Kidney epithelial cell (primary cell): ENCODE measurements around the gene CLCA1. TPM values are rescaled to one million over a fixed set of nuclear protein-coding genes. Genes with fewer than 3 reads are reported as not detected.
"Not testable (repeated sequence)": the region's sequence is repeated elsewhere in the genome, so short reads cannot be mapped to it uniquely, and the experiment has no call there.

Experiments used
- DNase-seq: peaks from one replicate; pipeline ENCODE4 v3.0.0-alpha.2; 2010; ENCODE audit warnings: low read depth
- H3K27me3 ChIP-seq: 2 replicates; pipeline ENCODE4 v1.6.0; 2011; ENCODE audit warnings: low read length; ENCODE audit not compliant: control insufficient read depth, insufficient read depth
- H3K36me3 ChIP-seq: 2 replicates; pipeline ENCODE4 v1.5.1; 2011; ENCODE audit warnings: low read length; ENCODE audit not compliant: control insufficient read depth, insufficient read depth
- H3K4me3 ChIP-seq: 2 replicates; pipeline ENCODE4 v1.5.1; 2011; ENCODE audit warnings: low read depth, mild to moderate bottlenecking, control low read depth, low read length
- total RNA-seq: library from RNA; depleted of rRNA; stranded (reverse); fragments of >200 nt; gene quantifications from 2 replicates; pipeline ENCODE4 v1.2.3, GENCODE V29; 2015
- TF ChIP-seq, protein P1 (sequence below): IDR thresholded peaks from 2 replicates; pipeline ENCODE4 v1.5.1; 2011; ENCODE audit warnings: mild to moderate bottlenecking, moderate library complexity, low read length, control low read depth, inconsistent platforms; ENCODE audit not compliant: insufficient read depth, poor library complexity, severe bottlenecking

The CLCA1 gene
- total RNA-seq, 1 donor from 2014 or later: not detected

DNA sequence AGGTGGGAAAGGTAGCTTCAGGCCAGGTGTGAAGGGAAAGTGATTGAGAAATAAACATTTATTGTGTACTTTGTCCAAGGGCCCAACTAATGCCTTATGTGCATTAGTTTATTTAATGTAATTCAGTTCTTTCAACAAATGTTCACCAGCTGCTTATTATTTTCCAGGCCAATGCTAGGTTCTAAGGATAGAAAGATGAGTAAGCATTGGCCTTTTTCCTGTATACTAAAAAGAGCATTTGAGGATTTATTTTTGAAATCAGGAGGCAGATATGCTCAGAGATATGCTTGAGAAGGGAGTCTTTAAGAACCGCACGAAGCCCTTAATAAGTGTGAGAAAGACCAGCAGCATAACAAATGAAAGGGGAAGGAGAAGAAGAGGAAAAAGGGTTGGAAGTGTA, 32.0 kb downstream of the CLCA1 start:
- TF ChIP-seq, protein P1, sequence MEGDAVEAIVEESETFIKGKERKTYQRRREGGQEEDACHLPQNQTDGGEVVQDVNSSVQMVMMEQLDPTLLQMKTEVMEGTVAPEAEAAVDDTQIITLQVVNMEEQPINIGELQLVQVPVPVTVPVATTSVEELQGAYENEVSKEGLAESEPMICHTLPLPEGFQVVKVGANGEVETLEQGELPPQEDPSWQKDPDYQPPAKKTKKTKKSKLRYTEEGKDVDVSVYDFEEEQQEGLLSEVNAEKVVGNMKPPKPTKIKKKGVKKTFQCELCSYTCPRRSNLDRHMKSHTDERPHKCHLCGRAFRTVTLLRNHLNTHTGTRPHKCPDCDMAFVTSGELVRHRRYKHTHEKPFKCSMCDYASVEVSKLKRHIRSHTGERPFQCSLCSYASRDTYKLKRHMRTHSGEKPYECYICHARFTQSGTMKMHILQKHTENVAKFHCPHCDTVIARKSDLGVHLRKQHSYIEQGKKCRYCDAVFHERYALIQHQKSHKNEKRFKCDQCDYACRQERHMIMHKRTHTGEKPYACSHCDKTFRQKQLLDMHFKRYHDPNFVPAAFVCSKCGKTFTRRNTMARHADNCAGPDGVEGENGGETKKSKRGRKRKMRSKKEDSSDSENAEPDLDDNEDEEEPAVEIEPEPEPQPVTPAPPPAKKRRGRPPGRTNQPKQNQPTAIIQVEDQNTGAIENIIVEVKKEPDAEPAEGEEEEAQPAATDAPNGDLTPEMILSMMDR: no peak
- Histone ChIP-seq H3K36me3 (no peaks in the 10 kb centered on the region), H3K27me3 (no peaks in the 10 kb centered on the region), H3K4me3 (no peak overlapping the region)
- no peak for DNase-seq

DNA sequence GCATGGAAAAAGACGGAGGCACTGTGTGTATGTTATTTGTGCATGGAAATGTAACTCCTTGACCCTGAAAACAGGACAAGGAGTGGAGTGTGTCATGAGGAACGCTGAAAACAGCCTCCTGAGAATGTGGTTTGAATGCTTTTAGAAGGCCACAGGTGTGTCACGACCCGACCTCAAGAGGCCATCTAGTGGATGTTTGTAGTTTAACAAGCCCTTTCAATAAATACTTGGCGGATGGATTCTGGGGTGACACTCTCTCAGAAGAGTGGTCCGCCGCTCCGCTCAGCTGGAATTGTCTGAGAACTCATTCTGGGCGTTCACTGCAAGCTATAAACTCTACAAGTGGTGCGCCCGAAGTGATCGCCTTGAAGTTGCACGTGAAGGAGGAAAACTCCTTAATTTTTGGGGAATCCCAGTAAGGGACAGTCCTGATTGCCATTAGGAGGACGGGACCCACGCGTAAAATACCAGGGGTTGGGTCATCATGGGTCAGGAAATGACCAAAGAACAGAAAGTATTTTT, 33.5 kb downstream of the CLCA1 start:
- TF ChIP-seq, protein P1: peak; percentile 27

DNA sequence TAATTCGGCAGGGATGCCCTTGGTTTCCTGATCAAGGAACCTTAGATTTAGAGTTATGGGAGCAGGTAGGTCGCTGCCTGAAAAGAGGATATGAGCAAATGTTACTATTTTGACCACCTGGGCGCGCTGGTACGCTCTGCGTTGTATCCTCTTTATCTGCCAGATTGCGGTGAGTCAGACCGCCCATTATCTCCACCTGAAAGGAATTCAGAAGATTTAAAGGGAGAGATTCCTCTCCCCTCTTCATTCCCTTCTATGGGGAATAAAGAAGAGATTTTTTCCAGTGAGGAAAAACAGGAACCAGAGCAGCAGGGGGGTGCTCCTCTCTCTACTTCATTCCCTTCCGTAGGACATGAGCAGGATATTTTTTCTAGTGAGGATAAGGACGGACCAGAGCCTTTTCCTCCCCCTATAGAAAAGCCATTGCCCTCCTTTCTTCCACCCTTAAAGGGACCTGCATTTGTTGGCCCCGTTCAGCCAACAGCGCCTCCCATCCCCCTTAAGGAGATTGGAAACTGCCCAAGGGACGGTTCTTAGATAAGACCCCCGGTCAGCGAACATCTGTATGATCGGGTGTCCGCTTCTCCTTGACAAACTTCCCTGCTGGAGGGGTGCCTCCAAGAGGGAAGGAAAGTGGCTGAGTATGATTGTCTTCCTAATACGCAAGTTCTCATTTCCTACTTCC, 34.1 kb downstream of the CLCA1 start:
- TF ChIP-seq, protein P1: no peak
- Histone ChIP-seq H3K27me3 (no peaks in the 10 kb centered on the region), H3K36me3 (no peaks in the 10 kb centered on the region), H3K4me3 (no peak overlapping the region)
- DNase-seq: no peak

More for the DNA sequence above, 33.5 kb downstream of the CLCA1 start:
- not testable (repeated sequence) for DNase-seq, H3K27me3 ChIP-seq, H3K36me3 ChIP-seq, H3K4me3 ChIP-seq

DNA sequence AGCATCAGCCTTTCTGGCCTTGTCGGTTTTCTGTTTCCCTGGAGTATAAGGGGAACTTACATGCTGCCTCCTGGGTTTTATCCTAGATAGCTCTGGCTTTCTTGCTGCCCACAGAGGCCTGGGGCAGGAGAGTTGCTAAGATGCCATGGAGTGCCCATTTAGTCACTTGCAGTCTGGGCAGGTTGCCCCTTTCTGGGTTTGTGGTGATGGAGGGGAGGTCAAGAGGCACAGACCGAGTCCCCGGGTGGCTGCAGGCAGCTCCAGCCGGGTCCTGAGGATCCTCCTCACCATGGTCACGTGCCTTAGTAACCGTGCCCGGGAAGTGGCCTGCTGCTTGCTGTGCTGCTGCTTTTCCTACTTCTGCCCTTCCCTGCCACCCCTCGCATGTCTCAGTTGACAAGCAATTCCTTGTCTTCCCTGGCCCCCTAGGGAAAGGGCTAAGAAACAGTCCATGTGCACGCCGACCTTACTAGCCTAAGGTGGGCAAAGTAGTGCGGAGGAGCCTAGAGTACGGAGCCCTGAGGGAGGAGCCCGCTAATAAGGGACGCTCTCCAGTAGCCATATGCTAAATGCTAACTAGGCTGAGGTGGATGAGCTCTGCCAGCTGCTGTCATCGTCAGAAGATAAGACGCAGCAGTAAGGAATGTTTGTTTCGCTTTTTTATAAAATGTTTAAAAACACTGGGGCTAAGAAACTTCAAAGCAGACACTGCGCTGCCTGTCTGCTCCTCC, 34.8 kb downstream of the CLCA1 start:
- no peak for DNase-seq
- TF ChIP-seq, protein P1: no peak
- no peaks in the 10 kb centered on the region for H3K36me3 ChIP-seq
- H3K27me3 ChIP-seq: no peaks in the 10 kb centered on the region
- H3K4me3 ChIP-seq: peak overlapping the region; percentile 11

DNA sequence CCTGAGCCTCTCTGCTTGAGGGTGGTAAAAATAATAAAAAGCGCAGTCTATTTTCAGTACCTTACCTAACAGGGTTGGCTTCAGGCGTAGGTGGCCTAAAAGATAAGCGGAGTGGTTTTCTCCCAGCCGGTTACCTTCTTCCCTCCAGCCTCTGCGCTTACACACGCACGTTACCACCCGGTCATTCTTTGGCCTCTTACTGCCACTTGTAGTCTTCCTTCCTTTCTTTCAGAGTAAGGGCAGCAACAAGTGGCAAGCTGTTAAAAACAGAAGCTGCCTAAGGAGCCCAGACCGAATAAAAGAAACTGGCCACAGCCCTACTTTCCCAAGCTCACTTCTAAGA, 35.4 kb downstream of the CLCA1 start:
- Histone ChIP-seq H3K4me3 (no peak overlapping the region), H3K27me3 (no peaks in the 10 kb centered on the region), H3K36me3 (no peaks in the 10 kb centered on the region)
- no peak for DNase-seq
- TF ChIP-seq, protein P1: no peak
